ENCODE results near the gene RASL11B. TPM values are rescaled to one million over a fixed set of nuclear protein-coding genes. Genes with fewer than 3 reads are reported as not detected.

RASL11B gene
- total and polyA plus RNA-seq, 2 of the 13 experiments (the other 11 are each of a cell fraction or from before 2014, with no cell fraction given), result 0.07 to 0.20 TPM

DNA sequence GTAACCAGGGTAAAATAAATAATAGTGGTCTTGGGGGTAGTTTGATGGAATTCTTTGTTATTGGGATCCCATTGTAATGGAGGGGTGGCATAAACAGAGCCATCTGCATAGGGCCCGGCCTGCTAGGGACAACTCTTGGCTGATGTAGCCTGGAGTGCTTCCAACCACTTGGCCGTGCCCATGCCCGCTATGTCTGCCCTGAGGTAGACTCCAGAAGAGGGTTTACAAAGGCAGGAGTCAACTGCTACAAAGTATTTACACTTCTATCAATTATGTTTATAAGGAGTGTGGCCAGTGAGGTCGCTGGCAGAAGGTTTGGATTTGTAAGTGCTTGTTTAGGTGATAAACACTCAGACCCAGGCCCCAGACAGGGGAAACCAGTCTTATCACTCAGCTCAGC, 8.1 kb downstream of the RASL11B start:
- DNase-seq (ENCODE audit: low spot score), result no peak
- no TSS peak for BruUV-seq (replicated peaks)
- Histone ChIP-seq H3K4me1 (ENCODE audit: insufficient read depth, low read length) (no peaks in the 10 kb centered on the region), H3K27ac (ENCODE audit: extremely low read length, insufficient read depth, low read length) (no peak overlapping the region), H4K20me1 (ENCODE audit: insufficient read depth, low read length) (no peaks in the 10 kb centered on the region), H3K4me2 (ENCODE audit: low read depth, low read length) (no peak overlapping the region), H3K4me3 (replicated peaks in 1 of 3; ENCODE audit: insufficient read depth in 1 of 3, low read depth in 2 of 3, low read length in 3 of 3) (no peak overlapping the region), H3K9ac (ENCODE audit: insufficient read depth, low read depth, low read length) (no peak overlapping the region), H2AFZ (ENCODE audit: low read length) (no peak overlapping the region), H3K27me3 (ENCODE audit: control insufficient read depth in 1 of 2, insufficient read depth in 2 of 2, low read length in 2 of 2) (no peaks in the 10 kb centered on the region), H3K9me3 (ENCODE audit: low read length) (no peaks in the 10 kb centered on the region), H3K79me2 (ENCODE audit: insufficient read depth, low read length) (no peaks in the 10 kb centered on the region), H3K36me3 (replicated peaks in 1 of 2; ENCODE audit: control insufficient read depth in 1 of 2, insufficient read depth in 2 of 2, low read length in 2 of 2) (peaks cover 0 to 1% of the 10 kb centered on the region in 2 experiments; a peak in 2 of 5 replicates)
- ChIA-PET POLR2A (no interaction called here), CTCF (ENCODE audit: low intra/inter-chr PET ratio, low total read pairs) (no interaction called here)
- WGBS (ENCODE audit: low lambda C conversion rate), result 79% methylated on average over 4 of the region's 4 CpGs
- in situ Hi-C loops (cut with HindIII; ENCODE audit: extremely low pct_ligation_motif_present, low pct_unique_long_range_greater_than_20kb), result no loop called here
- TF ChIP-seq ZNF3 (CRISPR knock-in tag; IDR thresholded peaks at IDR 0.05) (no peak), ZNF737 (CRISPR knock-in tag; IDR thresholded peaks at IDR 0.05; ENCODE audit: borderline replicate concordance) (no peak), MIER3 (CRISPR knock-in tag; IDR thresholded peaks at IDR 0.05; ENCODE audit: borderline replicate concordance) (no peak), ZNF253 (CRISPR knock-in tag; IDR thresholded peaks at IDR 0.05; ENCODE audit: borderline replicate concordance) (no peak), FOXK2 (IDR thresholded peaks at IDR 0.05) (no peak), XBP1 (CRISPR knock-in tag; IDR thresholded peaks at IDR 0.05) (no peak), EZH2 (conservative IDR thresholded peaks at IDR 0.05; ENCODE audit: low read depth, low read length) (no peak), ZMAT3 (CRISPR knock-in tag; conservative IDR thresholded peaks at IDR 0.05) (no peak), ELF4 (CRISPR knock-in tag; IDR thresholded peaks at IDR 0.05; ENCODE audit: borderline replicate concordance) (no peak), KLF16 (CRISPR knock-in tag; IDR thresholded peaks at IDR 0.05) (no peak)
- TF ChIP-seq, protein P1, sequence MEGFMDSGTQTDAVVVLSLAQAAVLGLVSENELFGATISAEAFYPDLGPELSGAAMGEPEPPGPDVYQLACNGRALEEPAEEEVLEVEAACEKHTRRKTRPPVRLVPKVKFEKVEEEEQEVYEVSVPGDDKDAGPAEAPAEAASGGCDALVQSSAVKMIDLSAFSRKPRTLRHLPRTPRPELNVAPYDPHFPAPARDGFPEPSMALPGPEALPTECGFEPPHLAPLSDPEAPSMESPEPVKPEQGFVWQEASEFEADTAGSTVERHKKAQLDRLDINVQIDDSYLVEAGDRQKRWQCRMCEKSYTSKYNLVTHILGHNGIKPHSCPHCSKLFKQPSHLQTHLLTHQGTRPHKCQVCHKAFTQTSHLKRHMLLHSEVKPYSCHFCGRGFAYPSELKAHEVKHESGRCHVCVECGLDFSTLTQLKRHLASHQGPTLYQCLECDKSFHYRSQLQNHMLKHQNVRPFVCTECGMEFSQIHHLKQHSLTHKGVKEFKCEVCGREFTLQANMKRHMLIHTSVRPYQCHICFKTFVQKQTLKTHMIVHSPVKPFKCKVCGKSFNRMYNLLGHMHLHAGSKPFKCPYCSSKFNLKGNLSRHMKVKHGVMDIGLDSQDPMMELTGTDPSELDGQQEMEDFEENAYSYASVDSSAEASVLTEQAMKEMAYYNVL (CRISPR knock-in tag; IDR thresholded peaks at IDR 0.05; ENCODE audit: borderline replicate concordance), result no peak
- no peak for FAIRE-seq
- no peak for ATAC-seq
- intact Hi-C loops (cut with micrococcal nuclease; ENCODE audit: unreplicated experiment), result no loop called here

Measured in HepG2 (cell line).